GM21529 (cell line): Measurements from ENCODE around the gene STK11IP.
A peak's percentile ranks its signal among the peaks of the same experiment; 100 is the strongest.

Experiments
- ATAC-seq: cut with Tn5 transposase; IDR thresholded peaks from one replicate; pipeline ENCODE4 v1.9.1; 2021; ENCODE audit not compliant: unreplicated experiment

Gene STK11IP, protein sequence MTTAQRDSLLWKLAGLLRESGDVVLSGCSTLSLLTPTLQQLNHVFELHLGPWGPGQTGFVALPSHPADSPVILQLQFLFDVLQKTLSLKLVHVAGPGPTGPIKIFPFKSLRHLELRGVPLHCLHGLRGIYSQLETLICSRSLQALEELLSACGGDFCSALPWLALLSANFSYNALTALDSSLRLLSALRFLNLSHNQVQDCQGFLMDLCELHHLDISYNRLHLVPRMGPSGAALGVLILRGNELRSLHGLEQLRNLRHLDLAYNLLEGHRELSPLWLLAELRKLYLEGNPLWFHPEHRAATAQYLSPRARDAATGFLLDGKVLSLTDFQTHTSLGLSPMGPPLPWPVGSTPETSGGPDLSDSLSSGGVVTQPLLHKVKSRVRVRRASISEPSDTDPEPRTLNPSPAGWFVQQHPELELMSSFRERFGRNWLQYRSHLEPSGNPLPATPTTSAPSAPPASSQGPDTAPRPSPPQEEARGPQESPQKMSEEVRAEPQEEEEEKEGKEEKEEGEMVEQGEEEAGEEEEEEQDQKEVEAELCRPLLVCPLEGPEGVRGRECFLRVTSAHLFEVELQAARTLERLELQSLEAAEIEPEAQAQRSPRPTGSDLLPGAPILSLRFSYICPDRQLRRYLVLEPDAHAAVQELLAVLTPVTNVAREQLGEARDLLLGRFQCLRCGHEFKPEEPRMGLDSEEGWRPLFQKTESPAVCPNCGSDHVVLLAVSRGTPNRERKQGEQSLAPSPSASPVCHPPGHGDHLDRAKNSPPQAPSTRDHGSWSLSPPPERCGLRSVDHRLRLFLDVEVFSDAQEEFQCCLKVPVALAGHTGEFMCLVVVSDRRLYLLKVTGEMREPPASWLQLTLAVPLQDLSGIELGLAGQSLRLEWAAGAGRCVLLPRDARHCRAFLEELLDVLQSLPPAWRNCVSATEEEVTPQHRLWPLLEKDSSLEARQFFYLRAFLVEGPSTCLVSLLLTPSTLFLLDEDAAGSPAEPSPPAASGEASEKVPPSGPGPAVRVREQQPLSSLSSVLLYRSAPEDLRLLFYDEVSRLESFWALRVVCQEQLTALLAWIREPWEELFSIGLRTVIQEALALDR

DNA sequence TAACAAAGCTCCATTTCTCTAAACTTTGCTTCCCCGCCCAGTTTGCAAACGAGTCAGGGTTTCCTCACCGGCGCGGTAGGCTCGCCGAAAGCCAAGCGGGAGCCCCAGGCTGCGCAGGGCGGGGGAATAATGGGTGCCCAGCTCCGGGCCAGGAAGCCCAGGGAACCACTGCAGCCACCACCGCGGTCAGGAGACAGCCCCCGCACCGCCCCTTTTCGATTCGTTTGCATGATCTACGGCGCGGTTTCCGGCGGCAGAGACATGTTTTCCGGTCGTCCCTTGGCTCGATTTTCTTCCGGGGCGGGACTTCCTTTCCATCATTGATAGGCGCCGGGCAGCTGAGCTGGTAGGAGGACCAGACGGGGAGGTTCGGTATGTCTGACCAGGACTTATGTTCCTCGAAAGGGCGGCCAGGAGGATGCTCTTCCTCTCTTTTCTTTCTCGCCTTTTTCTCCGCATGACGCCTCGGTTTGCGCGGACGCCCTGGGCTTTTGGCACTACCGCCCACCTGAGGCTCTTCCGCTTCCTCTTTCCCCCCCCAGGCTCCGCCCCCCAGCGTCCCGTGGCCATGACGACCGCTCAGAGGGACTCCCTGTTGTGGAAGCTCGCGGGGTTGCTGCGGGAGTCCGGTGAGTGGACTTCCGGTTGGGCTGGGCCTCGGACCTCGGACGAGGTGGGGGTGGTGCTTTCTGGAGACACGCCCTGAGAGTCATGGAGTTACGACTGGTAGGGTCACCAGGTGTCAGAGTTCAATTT, at the start of gene STK11IP:
Gene STK11IP (plus strand): TSS at position 306 of the 756 bp plus-strand sequence. CDS start 263 bp downstream, at position 569.
- peak; percentile 92 for ATAC-seq

DNA sequence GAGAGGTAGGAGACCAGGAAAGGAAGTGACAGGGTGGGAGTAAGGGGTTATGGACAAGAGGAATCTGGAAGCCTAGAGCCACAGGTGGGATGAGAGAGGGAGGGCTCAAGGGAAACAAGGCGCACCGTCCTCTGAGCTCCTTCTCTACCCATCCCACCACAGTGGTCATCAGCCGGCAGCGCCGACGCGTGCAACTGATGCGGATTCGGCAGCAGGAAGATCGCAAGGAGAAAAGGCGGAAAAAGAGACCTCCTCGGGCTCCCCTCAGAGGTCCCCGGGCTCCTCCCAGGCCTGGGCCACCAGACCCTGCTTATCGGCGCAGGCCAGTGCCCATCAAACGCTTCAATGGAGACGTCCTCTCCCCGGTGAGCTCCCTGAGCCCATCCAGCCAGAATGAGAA, 48.7 kb upstream of the STK11IP start:
- no peak for ATAC-seq

DNA sequence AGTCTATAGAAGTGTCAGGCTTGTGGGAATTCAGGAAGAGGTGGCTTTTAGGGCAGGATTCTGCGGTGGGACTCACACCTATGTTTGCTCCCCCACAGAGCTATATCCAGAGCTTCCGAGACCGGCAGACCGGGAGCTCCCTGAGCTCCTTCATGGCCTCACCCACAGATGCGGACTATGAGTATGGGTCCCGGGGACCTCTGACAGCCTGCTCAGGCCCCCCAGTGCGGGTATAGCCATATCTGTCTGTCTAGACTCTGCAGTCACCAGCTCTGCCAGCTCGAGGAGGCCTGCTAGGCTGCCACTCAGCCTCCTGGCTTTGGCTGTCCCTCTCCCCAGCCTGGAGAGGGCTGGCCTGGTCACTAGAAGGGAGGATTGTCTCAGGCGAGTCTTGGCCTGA, 48.0 kb upstream of the STK11IP start:
- no peak for ATAC-seq

DNA sequence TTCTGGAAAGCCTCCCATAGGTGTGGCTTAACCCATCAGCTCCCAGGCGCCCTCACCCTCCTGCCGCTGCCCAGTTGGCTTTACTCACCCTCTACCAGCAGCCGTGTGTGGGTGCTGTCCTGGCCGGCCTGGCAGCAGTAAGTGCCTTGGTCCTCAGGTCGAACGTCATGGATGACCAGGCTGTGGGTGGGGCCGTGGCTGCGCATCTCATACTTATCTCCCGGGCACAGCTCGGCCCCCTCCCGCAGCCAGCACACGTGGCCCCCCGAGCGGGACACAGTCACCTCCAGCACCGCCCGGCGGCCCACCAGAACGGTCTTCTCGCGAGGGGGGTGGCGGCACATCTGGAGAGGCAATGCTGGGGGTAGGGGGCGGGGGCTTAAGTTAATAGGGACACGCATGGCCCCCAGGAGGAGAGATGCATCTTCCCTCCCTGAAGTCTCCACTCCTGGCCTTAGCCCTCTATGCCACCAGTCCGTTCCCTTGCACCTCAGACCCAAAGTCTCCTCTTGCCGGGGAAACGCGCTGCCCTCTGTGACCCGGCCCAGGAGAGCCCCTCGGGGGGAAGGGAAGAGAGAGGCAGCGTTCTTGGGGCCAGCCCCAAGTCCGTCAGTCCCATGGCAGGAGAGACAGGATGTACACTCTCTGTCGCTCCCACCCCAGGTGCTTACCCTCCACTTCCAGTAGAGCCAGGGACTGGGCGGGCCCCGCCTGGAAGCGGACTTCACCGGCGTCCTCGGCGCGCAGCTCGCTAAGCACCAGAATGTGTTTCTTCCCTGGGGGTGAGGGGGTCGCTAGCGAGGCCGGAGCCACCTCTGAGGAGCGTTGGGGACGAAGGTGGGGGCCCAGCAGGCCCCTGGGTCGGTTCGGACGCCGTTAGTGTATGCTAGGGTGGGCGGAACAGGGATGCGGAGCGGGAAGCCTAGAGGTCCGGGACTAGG, 45.9 kb upstream of the STK11IP start:
- ATAC-seq, result peak; percentile 29

DNA sequence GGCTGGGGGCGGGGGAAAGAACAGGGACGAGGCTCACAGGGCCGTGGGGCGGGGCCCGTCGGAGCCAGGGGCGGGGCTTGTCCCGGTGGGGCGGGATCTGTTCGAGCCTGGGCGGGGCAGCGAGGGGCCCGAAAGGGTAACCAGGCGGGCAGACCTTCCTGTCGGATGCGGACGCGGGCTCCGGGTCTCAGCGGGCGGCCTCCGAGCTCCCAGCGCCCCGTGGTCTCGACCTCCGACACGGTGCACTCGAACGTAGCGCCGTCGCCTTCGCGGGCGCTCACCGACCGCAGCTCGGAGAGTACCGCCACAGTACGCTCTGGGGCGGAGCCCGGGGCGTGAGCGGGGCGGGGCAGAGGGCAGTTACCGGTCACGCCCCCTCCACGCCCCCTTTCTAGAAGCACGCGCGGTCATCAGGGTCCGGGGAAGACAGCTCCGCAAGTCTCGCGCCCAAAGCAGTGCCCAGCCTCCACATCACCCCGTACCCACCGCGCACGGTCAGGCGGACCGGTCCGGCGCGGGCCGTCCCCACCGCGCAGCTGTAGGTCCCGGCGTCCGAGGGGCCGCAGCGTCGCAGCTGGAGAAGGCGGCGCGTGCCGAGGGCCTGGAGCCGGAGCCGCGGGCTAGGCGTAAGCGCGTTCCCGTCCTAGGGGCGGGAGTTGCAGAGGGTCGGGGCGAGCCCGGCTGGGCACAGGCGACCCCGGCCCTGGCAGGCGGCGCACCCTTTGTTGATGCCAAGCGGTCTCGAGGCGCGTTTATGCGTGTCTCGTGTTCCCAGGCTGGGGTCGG, 45.1 kb upstream of the STK11IP start:
- ATAC-seq, result peak; percentile 95

DNA sequence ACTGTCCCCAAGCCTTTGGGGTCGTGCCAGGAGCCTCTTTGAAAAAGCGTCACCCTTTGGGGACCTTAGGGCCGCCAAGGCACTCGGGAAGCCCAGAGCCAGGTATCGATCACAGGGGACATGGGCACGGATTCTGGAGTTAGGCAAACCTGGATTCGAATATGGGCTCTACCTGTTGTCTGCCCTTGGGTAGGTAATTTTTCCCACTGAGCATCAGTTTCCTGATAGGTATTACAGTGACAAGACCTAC, 44.6 kb upstream of the STK11IP start:
- no peak for ATAC-seq

DNA sequence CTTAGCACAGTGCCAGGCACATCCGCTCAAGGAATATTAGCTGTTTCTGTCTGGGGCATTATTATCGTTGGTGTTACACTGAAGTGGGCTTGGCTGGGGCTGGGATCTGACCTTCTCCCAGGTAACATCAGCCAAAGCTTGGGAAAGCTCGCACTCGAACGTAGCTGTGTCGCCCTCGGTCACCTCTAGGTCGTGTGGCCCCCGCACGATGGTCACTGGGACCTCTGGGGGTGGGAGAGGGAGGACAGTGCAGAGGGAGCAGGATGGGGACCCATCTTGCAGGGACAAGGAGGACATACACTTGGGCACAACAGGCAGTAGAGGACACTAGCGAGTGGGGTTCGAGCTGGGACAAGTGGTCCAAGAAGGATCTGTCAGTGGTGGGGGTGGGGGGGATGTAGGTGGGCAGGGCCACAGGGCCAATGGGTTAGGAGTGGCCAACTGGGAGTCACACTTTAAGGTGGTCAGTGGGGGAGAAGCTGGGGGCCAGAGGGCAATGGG, 44.1 kb upstream of the STK11IP start:
- ATAC-seq, result no peak

DNA sequence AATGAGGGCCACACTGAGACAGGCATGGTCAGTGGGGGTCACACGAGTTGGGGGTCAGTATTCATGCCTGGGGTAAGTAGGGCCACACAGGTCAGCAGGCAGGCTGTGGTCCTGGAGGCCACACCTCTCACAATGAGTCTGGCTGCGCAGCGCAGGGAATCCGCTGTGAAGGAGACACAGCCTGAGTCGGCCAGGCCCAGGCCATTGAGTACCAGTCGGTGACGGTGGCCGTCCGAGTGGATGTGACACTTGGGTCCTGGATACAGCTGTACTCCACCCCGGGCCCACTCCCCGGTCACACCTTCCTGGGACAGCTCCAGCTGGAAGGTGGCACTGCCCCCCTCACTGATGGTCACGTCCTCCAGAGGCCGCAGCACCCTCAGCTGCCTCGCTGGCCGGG, 43.3 kb upstream of the STK11IP start:
- ATAC-seq, result no peak

DNA sequence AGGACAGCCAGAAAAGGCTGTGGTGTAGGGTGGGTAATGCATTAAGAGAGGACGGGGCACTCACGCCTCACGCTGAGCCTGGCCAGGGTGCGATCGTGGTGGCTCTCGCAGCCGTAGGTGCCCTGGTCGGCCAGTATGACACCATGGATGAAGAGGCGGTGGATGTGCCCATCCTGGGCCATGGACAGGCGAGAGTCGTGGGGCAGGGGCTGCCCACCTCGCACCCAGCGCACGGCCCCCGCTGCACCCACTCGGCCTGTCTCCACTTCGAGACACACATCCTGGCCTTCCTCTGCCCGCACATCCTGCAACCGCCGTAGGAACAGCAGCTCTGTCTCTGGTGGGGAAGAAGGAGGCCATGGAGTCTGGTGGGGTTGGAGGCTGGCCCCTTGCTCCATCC, 41.7 kb upstream of the STK11IP start:
- no peak for ATAC-seq

DNA sequence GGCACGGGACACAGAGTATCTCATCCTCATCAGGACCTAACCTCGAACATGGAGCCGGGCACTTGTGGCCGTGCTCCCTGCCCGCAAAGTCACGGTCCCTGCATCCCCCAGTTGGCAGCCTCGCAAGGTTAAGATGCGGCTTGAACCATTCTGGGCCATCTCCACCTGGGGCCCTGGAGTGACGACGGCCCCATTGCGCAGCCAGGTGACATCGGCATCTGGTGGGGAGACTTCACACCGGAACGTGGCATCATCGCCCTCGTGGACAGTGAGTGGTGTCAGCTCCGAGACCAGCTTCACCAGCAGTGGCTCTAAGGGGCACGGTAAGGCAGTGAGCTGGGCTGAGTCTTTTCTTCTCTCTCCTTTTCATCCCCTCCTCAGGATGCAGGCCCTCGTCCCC, 41.2 kb upstream of the STK11IP start:
- ATAC-seq, result no peak

DNA sequence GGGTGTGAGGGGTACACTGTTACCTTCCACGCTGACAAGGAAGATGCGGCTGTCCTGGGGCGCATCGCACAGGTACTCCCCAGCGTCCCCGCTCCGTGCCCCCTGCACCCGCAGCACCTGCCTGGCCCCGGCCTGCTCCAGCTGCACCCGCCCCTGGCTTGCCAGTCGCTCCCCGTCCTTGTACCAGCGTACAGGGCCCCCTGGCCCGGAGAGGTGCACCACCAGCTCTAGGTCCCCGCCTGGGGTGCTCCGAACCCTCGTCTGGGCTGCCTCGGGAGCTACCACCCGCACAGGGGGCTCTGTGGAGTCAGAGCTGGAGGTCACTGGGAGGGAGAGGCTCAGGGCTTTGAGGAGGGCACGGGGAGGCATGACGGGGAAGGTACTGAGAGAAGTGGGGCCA, 40.3 kb upstream of the STK11IP start:
- no peak for ATAC-seq

DNA sequence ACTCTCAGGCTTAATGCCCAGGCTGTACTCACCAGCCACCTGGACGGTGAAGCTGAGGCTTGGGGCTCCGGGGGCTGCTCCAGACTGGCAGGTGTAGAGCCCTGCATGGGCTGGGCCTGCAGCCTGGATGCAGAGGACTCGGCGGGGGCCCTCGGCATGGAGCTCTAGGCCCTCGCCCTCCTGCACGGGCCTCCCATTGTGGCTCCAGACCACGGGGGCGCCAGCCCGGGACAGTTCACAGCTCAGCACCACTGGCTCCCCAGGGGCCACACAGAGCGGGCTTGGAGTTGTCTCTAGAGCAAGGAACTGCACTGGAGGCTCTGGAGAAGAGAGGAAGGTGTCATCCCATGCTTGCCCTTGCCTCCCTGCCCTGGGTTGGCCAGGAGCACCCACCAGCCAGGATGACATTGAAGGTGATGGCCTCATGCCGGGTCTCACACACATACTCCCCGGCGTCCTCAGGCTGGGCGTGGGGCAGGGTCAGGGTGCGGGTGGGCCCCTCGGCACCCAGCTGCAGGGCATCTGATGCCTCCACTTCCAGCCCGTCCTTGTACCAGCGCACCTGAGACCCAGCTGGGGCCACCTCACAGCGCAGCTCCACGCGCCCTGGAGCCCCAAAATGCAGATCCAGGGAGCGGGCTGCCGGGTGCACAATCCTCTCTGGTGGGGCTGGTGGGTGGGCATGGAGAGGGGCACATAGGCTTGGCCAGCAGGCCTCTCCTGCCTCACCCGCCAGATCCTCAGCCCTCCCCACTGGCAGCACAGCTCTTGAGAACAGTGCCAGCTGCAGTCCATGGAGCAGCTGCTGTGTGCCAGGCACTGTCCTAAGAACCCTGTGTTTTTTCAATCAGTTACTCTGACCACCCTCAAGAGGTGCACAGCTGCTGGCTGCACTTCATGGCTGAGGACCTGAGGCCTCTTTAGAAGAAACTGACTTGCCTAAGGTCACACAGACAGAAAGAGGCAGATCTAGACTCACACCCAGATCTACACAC, 39.6 kb upstream of the STK11IP start:
- ATAC-seq, result no peak

DNA sequence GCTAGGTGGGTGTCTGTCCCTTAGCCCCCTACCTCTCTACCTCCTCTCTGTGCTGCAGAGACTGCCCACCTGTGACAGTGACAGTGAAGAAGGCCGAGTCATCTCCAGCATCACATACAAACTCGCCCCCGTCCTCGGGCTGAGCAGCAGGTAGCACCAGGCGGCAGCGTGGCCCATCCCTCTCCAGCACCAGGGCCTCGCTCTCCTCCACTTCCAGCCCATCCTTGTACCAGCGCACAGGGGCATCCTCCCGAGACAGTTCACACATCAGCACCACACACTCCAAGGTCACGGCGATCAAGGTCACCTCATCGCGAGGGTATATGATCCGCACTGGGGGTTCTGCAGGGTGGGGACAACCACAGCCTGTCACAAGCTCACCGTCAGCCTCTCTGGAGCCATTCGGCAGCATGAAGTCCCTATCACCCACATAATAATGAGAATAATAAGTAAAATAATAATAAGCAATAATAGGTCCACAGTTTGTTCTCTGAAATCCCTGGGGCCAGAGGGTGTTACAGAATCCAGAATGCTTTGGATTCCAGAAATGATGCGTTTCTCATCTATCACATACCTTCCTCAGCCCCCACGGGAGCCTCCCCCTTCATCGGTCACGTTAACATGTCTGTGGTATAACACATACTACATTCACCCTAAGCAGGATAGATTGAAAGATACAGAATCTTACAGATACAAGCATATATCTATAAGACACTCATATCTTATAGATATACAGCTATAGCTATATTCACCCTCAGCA, 38.3 kb upstream of the STK11IP start:
- no peak for ATAC-seq

DNA sequence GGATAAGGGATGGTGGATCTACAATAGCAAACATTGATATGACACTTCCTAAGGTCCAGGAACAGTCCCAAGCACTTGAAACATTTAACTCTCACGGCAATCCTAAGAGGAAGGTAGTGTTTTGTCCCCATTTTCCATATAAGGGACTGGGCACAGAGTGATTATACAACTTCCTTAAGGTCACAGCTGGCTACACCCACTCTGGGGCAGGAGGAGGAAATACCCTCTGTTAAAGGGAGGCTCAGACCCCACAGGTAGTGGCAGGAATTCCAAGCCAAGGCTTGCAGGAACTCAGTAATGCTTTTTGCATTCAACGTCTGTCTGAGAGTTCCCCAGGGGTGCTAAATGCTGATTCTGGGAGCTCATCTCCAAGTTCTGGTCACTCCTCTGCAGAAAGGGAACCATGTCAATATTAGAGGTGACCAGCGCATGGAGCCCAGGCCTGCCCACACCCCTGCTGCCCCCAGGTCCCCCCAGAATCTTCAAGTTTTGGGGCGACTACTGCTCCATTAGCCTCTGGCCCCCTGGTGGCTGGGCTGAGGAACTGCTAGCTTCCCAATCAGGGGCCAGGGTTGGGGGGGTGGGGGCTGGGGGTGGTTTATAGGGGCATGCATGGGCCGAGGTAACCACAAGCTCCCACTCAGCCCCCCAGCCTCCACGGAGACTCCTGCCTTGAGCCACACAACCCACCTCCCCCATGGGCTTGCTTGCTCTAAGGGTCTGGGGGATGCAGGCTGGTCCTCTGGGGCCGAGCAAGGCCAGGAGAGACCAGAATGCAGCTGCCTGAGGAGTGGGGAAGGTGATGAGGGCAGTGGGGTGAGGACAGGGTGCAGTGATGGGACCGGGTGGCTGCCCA, 37.4 kb upstream of the STK11IP start:
- ATAC-seq, result no peak

DNA sequence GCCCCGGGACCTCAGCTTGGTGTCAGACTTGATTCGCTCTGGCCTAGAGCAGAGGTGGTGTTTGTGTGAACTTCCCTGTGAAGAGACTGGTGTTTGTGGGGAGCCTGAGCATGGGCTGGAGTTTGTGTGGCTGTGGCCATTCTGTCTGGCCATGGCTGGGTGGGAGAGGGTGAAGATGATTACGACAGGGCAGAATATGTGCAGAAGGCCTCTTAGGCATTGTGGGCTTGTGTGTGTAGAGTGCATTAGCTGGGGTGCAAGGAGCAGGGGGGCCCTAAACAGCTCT, 36.8 kb upstream of the STK11IP start:
- no peak for ATAC-seq

DNA sequence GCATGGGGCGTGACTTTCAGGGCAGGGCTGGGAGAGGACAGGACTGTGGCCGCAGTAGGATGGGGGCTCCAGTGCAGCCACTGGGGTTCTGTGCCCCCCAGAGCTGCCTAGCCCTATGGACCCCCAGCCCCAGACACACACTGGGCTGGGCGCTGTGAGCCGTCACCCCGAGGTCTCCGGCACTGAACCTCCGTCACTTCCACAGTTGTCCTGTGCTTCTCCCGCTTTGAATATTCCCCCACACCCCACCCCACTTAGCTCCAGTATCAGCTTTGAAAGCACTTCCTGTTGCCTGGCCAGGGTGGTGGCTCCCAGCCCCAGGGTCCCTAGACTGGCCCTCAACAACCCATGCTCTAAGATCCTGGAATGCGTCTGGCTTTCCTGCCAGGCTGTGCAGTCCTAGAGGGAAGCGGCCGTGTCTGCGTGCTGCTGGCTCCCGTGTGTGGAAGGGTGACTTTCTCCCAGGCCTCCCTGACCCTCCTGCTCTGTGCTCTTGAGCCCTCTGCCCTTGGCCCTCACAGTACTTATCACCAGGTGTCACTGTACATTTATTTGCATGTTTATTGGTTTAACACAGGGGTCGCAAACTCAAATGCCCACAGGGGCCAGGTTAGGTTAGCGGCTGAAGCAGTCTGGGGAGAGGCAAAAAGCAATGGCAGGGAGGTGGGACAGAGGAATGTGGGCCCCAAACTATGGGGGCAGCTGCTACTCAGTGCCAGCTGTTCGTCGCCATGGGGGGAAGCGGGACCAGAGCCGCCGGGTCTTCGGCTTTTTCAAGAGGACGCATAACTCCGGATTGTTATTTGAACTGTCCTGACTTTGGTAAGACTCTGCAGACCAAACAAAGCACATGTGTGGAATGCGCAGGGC, 36.2 kb upstream of the STK11IP start:
- no peak for ATAC-seq
